Esophagus muscularis mucosa (tissue), 4 donors: ENCODE results near the gene G6PC3. TPM values are rescaled to one million over a fixed set of nuclear protein-coding genes. Genes with fewer than 3 reads are reported as not detected.

ENCODE experiments used
- DNase-seq: peaks from one replicate; pipeline ENCODE4 v3.0.0-alpha.2; 2017; ENCODE audit errors: extremely low spot score
- H3K27ac ChIP-seq, 4 donors: fragments of 200-600 bp; sonication (generic); replicated peaks in 1 of 4; 1 replicate in 3 of 4; 2 replicates in 1 of 4; pipeline ENCODE4 v1.5.1; 2016 to 2019; ENCODE audit warnings: mild to moderate bottlenecking in 1 of 4
- H3K27me3 ChIP-seq, 4 donors: fragments of 200-600 bp; sonication (generic); one replicate each; pipeline versions ENCODE4 v1.5.1 to v1.6.0; 2016 to 2019
- H3K36me3 ChIP-seq, 4 donors: fragments of 200-600 bp; sonication (generic); one replicate each; pipeline ENCODE4 v1.5.1; 2016 to 2019
- H3K4me1 ChIP-seq, 4 donors: fragments of 200-600 bp; sonication (generic); one replicate each; pipeline ENCODE4 v1.5.1; 2016 to 2019
- H3K4me3 ChIP-seq, 4 donors: fragments of 200-600 bp; sonication (generic); 1 replicate in 2 of 4; 2 replicates in 2 of 4; pipeline ENCODE4 v1.5.1; 2016 to 2019; ENCODE audit warnings: mild to moderate bottlenecking in 4 of 4, moderate library complexity in 1 of 4
- H3K9me3 ChIP-seq, 4 donors: fragments of 200-600 bp; sonication (generic); 1 replicate in 3 of 4; 2 replicates in 1 of 4; pipeline ENCODE4 v1.5.1; 2016 to 2019
- EP300 ChIP-seq: sonication (generic); formaldehyde crosslinking; IDR thresholded peaks from one replicate; pipeline ENCODE4 v1.6.1; 2017; ENCODE audit warnings: antibody characterized with exemption
- POLR2A ChIP-seq: fragments of 450-650 bp; IDR thresholded peaks from one replicate; pipeline ENCODE4 v1.6.1; 2017; ENCODE audit warnings: antibody characterized with exemption, moderate library complexity, mild to moderate bottlenecking, low read depth
- POLR2AphosphoS5 ChIP-seq, 2 donors: sonication (generic); formaldehyde crosslinking; IDR thresholded peaks; one replicate each; pipeline ENCODE4 v1.6.1; 2017; ENCODE audit warnings: antibody characterized with exemption in 2 of 2
- WGBS: methylation state at CpG from one replicate; pipeline ENCODE4 v1.1.5; 2018; 5-methylcytosine and 5-hydroxymethylcytosine counted together
- intact Hi-C: fragments of 100-400 bp; cut with DNase I; formaldehyde crosslinking; loops from one replicate; pipeline ENCODE4 v1.15.1; 2023
- total RNA-seq, 4 donors: library from RNA; depleted of rRNA; stranded (reverse); fragments of >200 nt; gene quantifications; one replicate each; pipeline versions ENCODE4 v1.1.0 to v1.2.1, GENCODE V29; 2016
- TF ChIP-seq, protein P1 (sequence below), 3 experiments: fragments of 200-600 bp in 2 of 3; fragments of 450-650 bp in 1 of 3; sonication (generic) in 2 of 3; IDR thresholded peaks; one replicate each; pipeline ENCODE4 v1.5.1; 2017 to 2019; ENCODE audit warnings: antibody characterized with exemption in 3 of 3, mild to moderate bottlenecking in 2 of 3, moderate library complexity in 1 of 3

The G6PC3 gene
- total RNA-seq, 4 donors from 2014 or later = 23.9 to 37.5 (median 30.7) TPM

DNA sequence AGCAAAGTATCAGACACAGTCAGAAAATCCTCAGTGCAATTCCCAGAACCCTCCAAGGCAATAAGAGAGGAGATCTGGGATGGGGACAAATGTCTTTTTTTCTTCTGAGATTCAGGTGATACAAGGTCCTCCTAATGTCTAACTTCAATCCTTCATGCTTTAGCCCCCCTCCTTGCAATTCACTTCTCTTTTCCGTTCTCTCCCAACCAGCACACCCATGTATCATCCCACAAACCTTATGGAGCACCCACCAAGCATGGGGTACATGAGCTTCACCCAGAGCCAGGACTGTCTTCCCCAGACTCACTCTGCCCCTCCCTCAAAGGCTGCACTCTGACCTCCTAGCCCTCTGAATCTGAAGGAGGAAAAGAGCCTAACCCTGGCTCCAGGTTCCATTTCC, 42.8 kb downstream of the G6PC3 start:
- DNase-seq = no peak
- no peak for TF ChIP-seq POLR2AphosphoS5 (IDR thresholded peaks at IDR 0.05)
- TF ChIP-seq, protein P1, sequence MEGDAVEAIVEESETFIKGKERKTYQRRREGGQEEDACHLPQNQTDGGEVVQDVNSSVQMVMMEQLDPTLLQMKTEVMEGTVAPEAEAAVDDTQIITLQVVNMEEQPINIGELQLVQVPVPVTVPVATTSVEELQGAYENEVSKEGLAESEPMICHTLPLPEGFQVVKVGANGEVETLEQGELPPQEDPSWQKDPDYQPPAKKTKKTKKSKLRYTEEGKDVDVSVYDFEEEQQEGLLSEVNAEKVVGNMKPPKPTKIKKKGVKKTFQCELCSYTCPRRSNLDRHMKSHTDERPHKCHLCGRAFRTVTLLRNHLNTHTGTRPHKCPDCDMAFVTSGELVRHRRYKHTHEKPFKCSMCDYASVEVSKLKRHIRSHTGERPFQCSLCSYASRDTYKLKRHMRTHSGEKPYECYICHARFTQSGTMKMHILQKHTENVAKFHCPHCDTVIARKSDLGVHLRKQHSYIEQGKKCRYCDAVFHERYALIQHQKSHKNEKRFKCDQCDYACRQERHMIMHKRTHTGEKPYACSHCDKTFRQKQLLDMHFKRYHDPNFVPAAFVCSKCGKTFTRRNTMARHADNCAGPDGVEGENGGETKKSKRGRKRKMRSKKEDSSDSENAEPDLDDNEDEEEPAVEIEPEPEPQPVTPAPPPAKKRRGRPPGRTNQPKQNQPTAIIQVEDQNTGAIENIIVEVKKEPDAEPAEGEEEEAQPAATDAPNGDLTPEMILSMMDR (IDR thresholded peaks at IDR 0.05) = no peak
- no peak for TF ChIP-seq POLR2A
- TF ChIP-seq EP300 = no peak
- H3K4me1 ChIP-seq = peaks cover 80 to 94% (median 92%) of the 10 kb centered on the region in 4 donors
- H3K27ac ChIP-seq = peak overlapping the region; percentile 87 to 98 (median 92)
- peaks cover 7 to 46% (median 41%) of the 10 kb centered on the region in 4 donors for H3K36me3 ChIP-seq
- H3K4me3 ChIP-seq = no peak overlapping the region
- H3K9me3 ChIP-seq = no peaks in the 10 kb centered on the region
- intact Hi-C loops = loop anchor here (5.0 kb wide), 1 partner anchor 41 kb away; the partner anchor contains the start of gene G6PC3
- 70% methylated on average over 1 of the region's 1 CpG for WGBS
- H3K27me3 ChIP-seq = no peaks in the 10 kb centered on the region

DNA sequence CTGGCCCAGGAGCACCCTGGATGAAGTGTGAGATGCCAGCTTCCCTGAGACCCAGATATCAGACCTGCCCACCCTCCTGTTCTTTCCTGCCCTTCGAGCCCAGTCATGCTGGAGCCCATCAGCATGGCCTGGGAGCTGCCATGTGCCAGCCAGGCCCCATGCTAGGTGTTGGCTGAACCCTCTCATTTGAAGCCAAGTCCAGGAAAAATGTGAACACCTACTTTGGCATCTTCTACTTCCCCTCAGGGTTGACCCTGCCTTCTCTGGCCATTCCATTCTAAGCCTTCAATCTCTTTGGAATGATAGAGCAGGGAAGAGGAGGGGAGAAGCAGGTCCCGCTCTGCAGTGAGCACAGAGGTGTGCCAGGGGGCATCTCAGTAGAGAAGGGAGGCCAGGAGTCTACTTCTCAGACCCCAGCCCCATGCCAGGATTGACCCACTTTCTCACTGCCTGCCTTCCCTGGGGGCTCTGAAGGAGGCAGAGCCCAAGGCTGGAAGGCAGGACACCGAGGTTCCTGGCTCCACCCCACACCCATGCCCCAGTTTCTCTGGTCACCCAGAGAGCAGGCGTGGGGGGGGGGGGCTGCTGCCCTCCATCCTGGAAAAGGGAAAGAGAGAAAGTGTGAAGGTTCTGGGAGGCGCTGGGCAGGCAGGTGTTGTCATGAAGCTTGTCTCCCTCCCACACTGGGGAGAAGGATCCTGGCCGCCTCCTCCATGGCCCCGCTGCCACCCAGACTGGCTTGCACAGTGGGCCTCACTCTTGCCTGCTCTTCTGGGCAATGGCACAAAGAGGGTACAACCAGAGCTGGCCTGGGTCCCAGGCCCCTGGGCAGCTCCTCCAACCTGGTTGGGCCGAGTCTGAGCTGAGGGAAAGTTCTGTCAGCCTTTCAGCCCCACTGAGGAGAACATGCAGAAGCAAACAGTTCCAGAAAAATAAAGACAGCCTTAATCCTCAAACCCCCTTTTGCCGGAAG, 43.6 kb downstream of the G6PC3 start:
- H3K9me3 ChIP-seq = no peaks in the 10 kb centered on the region
- H3K4me1 ChIP-seq = peaks cover 82 to 95% (median 92%) of the 10 kb centered on the region in 4 donors
- peak overlapping the region; percentile 87 to 98 (median 92) for H3K27ac ChIP-seq
- no peaks in the 10 kb centered on the region for H3K27me3 ChIP-seq
- WGBS = 79% methylated on average over 8 of the region's 9 CpGs
- intact Hi-C loops = loop anchor here (5.0 kb wide), 1 partner anchor 42 kb away; the partner anchor contains the start of gene G6PC3
- peaks cover 7 to 46% (median 41%) of the 10 kb centered on the region in 4 donors for H3K36me3 ChIP-seq
- no peak overlapping the region for H3K4me3 ChIP-seq
- TF ChIP-seq POLR2AphosphoS5 (IDR thresholded peaks at IDR 0.05) (no peak), EP300 (no peak), POLR2A (no peak)
- TF ChIP-seq, protein P1 (IDR thresholded peaks at IDR 0.05) = no peak
- no peak for DNase-seq

DNA sequence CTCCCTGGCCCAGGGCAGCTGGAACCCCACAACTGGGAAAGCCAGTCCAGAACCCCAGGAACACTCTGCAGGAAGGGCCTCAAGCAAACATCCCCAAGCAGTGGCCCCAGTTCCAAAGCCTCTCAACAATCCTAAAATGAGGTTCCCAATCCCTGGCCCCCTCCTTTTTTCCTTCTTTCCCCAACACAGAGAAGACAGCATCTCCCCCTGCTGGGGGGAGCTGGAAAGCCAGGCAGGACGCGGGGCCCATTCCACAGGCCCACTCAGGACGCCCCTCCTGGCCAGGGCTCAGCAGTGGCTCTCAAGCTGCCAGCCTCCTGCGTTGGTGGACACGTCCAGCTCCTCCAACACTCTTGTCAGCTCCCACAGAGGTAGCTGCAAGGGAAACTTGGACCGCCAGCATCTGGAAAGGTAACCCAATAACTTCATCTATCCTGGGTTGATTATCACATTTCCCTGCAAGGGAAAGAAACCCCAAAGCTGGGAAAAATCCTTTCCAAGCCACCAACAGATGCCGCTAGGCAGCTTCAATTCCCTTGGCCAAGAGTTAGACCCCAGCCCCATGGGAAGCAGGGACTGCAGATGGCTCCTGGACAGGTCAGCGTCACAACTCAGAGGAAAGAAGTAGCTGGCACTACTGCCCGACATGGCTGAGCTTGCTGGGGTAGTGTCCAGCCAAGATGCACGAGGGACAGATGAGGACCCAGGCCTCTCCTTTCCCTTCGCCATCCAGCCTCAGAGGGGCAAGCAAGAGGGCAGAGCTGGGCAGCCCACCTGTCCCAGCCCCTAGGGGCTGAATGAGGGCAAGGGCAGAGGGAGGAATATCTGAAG, 45.3 kb downstream of the G6PC3 start:
- Histone ChIP-seq H3K36me3 (peaks cover 7 to 46% (median 37%) of the 10 kb centered on the region in 4 donors), H3K27me3 (no peaks in the 10 kb centered on the region), H3K27ac (peak overlapping the region; percentile 58 to 92 (median 75)), H3K9me3 (no peaks in the 10 kb centered on the region), H3K4me3 (no peak overlapping the region), H3K4me1 (peaks cover 82 to 95% (median 92%) of the 10 kb centered on the region in 4 donors)
- intact Hi-C loops = no loop called here
- WGBS = 44% methylated on average over 8 of the region's 11 CpGs
- DNase-seq = no peak
- no peak for TF ChIP-seq POLR2AphosphoS5 (IDR thresholded peaks at IDR 0.05)
- TF ChIP-seq, protein P1 (IDR thresholded peaks at IDR 0.05) = peak; percentile 78 to 83 (median 82)
- no peak for TF ChIP-seq EP300

DNA sequence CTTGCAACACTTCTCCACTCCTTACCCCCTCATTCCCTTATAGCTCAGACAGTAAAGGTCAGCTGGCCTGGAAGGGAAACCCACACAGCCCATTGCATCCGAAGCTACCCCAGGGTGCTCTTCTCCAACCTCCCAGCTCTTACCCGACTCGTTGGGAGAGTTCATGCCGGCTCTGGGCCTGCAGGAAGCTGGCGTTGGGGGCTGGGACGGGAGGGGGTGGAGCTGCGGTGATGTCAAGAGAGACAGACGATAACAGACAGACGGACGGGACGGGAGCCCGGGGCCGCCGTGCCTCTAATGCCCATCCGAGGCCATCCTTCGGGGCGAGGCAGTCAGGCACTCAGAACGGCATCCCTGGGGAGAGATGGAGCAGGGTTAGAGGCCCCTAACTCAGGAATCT, 46.8 kb downstream of the G6PC3 start:
- Histone ChIP-seq H3K9me3 (no peaks in the 10 kb centered on the region), H3K4me1 (peaks cover 82 to 95% (median 92%) of the 10 kb centered on the region in 4 donors), H3K4me3 (no peak overlapping the region), H3K36me3 (peaks cover 7 to 46% (median 37%) of the 10 kb centered on the region in 4 donors), H3K27ac (no peak overlapping the region), H3K27me3 (no peaks in the 10 kb centered on the region)
- TF ChIP-seq POLR2A = no peak
- TF ChIP-seq EP300 = no peak
- TF ChIP-seq, protein P1 (IDR thresholded peaks at IDR 0.05) = no peak
- TF ChIP-seq POLR2AphosphoS5 (IDR thresholded peaks at IDR 0.05) = no peak
- DNase-seq = no peak
- WGBS = 76% methylated on average over 18 of the region's 18 CpGs
- intact Hi-C loops = no loop called here
